AG04449 (cell line): Measurements from ENCODE around the gene CENPO.

ENCODE experiments used
- CTCF ChIA-PET: fragments of 350-600 bp; formaldehyde crosslinking; extraction: SDS; loops from one replicate; lab custom pipeline; 2021; ENCODE audit warnings: antibody characterized with exemption; lab: Yijun Ruan, JAX
- POLR2A ChIA-PET: fragments of 400-600, 350-600 bp; formaldehyde crosslinking; extraction: SDS; loops from one replicate; lab custom pipeline; 2020; ENCODE audit warnings: antibody characterized with exemption, inconsistent platforms; lab: Yijun Ruan, JAX
- DNase-seq: peaks from one replicate; pipeline ENCODE4 v3.0.0-alpha.2; 2010; ENCODE audit warnings: low read depth, low spot score
- H3K4me3 ChIP-seq: 2 replicates; pipeline ENCODE4 v1.5.1; 2011; ENCODE audit warnings: low read depth, mild to moderate bottlenecking, control low read depth, low read length
- TF ChIP-seq, protein P1 (sequence below): IDR thresholded peaks from one replicate; pipeline ENCODE4 v1.5.1; 2011; ENCODE audit warnings: mild to moderate bottlenecking, moderate library complexity, low read length, control low read depth, inconsistent platforms; ENCODE audit not compliant: insufficient read depth; ENCODE audit errors: missing control alignments

Gene CENPO

DNA sequence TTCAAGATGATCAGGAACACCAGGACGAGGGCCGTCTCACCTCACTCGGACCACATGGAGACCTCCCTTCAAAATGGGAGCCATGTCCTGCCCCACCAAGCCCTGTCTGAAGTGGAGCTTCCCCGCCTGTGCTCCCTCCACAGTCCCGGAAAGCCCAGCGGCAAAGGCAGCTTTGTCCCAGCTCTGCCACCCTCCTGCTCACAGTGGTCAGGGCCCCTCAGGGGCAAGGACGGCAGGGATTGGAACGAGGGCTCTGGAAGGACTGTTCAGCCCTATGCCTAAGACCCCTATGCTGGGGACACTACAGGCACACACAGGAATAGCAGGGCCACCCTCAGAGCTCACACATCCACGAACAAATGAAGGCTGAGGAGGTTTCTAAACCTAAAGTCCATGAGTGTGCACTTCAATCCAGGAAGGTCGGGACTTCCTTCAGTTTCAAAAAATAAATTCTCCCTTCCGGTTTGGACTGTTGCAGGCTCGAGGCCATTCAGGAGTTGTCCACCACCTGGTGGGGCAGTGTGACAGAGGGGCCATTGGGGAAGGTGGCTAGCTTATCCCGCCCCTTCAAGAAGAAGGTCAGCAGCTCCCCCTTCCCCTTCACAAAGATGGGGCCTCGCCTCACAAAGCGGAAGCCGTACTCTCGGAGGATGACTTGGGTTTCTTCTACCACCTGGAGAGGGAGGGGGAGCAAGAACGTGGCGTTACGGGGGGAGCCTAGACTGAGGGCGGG, 26.4 kb downstream of the CENPO start:
- TF ChIP-seq, protein P1, sequence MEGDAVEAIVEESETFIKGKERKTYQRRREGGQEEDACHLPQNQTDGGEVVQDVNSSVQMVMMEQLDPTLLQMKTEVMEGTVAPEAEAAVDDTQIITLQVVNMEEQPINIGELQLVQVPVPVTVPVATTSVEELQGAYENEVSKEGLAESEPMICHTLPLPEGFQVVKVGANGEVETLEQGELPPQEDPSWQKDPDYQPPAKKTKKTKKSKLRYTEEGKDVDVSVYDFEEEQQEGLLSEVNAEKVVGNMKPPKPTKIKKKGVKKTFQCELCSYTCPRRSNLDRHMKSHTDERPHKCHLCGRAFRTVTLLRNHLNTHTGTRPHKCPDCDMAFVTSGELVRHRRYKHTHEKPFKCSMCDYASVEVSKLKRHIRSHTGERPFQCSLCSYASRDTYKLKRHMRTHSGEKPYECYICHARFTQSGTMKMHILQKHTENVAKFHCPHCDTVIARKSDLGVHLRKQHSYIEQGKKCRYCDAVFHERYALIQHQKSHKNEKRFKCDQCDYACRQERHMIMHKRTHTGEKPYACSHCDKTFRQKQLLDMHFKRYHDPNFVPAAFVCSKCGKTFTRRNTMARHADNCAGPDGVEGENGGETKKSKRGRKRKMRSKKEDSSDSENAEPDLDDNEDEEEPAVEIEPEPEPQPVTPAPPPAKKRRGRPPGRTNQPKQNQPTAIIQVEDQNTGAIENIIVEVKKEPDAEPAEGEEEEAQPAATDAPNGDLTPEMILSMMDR, result no peak
- no peak for DNase-seq
- CTCF ChIA-PET, result interaction anchor here (0.8 to 16.1 kb wide), 8 partner anchors 8 to 411 kb away, joined by 3 to 296 read pairs (median 10); partner anchors contain the start of genes CENPO and PTRHD1
- H3K4me3 ChIP-seq, result no peak overlapping the region
- POLR2A ChIA-PET, result no interaction called here

DNA sequence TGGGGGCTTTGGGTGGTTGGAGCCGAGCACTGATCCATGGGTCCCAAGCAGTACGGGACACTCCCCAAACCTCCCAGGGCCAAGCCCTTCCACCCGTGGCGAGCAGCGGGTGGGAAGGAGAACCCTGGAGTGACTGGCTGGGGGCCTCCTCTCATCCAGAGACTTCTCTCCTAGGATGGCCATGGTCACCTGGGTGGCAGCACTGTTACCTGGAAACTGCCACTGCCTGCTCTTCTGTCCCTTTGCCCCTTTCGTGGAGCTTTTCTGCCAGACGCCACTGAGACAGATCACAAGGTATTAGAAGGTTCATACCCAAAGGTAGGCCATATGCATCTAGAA, 26.9 kb downstream of the CENPO start:
- TF ChIP-seq, protein P1, result no peak
- no peak for DNase-seq
- ChIA-PET CTCF (interaction anchor here (1.2 to 16.1 kb wide), 8 partner anchors 7 to 415 kb away, joined by 3 to 296 read pairs (median 10); partner anchors contain the start of genes CENPO and PTRHD1), POLR2A (no interaction called here)
- no peak overlapping the region for H3K4me3 ChIP-seq

DNA sequence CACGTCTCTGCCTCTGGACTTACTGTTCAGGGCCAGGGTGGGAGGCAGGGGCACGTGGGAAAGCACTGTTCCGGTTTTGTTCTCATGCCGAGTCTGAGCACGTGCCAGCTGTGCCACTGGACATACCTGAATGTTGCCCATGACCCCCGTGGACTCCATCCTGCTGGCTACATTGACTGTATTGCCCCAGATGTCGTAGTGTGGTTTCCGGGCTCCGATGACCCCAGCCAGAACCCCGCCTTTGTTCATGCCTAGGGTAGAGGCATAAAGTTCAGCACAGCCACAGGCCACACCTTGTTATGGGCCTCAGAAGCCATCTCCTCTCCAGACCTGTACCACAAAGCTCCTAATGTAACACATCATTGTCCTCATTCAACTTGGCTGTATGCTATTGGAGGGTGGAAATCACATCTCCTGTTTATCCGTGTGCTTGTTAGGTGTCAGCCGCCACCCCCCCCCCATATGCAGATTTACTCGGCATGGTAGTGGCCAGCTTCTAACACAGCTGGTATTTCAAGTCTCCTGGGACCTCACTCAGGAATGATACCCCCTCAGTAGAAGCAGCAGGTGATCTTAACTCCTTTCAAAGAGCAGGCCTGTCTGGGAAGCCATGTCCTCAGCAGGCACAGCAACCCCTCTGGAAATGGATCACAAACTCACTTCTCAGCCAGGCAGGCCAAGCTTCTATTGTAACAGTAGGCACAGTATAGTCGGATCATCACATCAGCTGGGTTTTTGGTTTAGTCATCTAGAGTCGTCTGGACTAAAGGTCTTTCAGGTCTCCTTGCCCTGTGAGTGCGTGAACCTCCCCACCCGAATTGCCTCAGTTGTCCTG, 27.6 kb downstream of the CENPO start:
- POLR2A ChIA-PET, result no interaction called here
- TF ChIP-seq, protein P1, result no peak
- no peak overlapping the region for H3K4me3 ChIP-seq
- DNase-seq, result no peak
- CTCF ChIA-PET, result interaction anchor here (1.2 to 16.1 kb wide), 7 partner anchors 9 to 416 kb away, joined by 3 to 296 read pairs (median 6); partner anchors contain the start of genes CENPO and PTRHD1

DNA sequence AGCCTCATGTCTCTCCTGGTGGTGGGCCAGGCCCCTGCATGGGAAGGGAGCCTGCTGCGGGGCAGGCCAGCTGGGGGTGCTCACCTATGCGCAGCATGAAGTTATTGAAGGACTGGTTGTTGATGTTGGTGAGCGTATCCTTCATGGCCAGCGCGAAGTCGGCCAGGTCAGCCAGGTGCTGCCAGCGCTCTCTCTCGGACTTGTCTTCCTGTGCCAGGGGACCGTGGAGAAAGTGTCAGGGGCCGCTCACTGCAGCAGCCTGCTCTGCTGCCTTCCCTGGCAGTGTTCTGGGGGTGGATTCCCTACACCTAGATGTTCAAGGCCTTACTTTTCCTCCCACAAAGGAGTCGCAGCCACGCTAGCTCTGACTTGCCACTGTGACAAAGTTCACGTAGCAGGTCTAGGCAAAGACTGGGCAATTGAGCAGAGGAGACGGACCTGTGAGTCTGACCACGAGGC, 28.2 kb downstream of the CENPO start:
- CTCF ChIA-PET, result interaction anchor here (1.2 to 16.1 kb wide), 6 partner anchors 12 to 416 kb away, joined by 3 to 296 read pairs (median 10); partner anchors contain the start of genes CENPO and PTRHD1

DNA sequence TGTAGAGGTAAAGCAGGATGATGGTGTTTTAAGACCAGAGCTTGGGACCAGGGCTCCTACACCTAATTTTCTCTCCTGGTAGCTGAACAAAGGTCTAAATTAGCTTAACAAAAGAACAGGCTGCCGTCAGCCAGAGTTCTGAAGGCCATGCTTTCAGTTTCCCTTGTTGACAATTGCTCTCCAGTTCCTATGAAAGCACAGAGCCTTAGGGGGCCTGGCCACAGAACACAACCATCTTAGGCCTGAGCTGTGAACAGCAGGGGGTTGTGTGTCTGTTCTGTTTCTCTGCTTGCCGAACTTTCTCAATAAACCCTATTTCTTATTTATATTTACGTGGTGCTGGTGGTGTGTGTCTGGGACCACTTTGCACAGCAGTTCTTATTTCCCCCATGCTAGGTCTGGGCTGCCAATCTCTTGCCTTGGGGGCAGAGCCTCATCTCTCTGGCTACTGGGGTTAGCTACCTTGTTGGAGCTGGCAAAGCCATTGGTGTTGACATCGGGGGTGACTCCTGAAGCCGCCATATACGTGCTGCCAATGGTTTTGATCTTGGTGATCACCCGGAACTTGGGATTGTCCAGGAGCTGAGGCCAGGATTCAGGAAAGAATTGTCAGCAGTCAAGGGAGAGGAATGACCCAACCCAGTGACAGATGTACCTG, 29.0 kb downstream of the CENPO start:
- DNase-seq, result no peak
- ChIA-PET POLR2A (no interaction called here), CTCF (interaction anchor here (1.2 to 16.1 kb wide), 6 partner anchors 11 to 413 kb away, joined by 3 to 296 read pairs (median 10); partner anchors contain the start of genes CENPO and PTRHD1)
- TF ChIP-seq, protein P1, result no peak
- H3K4me3 ChIP-seq, result no peak overlapping the region

More for the DNA sequence above, 28.2 kb downstream of the CENPO start:
- TF ChIP-seq, protein P1, result no peak
- DNase-seq, result no peak
- POLR2A ChIA-PET, result no interaction called here
- no peak overlapping the region for H3K4me3 ChIP-seq
